ENCODE data around the gene ADGRG3. TPM values are rescaled to one million over a fixed set of nuclear protein-coding genes. Genes with fewer than 3 reads are reported as not detected.

ADGRG3 gene
- total and polyA plus RNA-seq, 2 of the 8 experiments (the other 6 are each of a cell fraction or from before 2014, with no cell fraction given): 0.28 to 0.98 TPM

DNA sequence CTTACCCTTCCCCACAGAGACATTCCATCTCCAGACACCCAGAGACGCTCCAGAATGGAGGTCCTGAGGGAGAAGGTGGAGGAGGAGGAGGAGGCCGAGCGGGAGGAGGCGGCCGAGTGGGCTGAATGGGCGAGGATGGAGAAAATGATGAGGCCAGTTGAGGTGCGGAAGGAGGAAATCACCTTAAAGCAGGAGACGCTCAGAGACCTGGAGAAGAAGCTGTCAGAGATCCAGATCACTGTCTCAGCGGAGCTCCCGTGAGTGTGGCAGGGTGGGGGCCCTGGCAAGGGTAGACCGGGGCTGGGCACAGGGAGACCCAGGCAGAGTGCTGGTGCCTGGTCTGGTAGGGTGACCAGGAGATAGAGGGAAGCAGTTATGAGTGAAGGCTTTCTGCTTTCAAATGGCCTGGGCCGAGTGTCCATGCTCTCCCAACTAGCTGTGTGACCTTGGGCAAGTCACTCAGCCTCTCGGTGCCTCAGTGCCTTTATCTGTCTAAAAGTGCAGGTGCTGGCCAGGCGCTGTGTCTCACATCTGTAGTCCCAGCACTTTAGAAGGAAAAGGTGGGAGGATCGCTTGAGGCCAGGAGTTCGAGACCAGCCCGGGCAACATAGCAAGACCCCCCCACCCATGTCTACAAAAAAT, 29.9 kb downstream of the ADGRG3 start:
- H3K56ac ChIP-seq (replicated peaks; ENCODE audit: insufficient read length, low read depth, low read length): no peak overlapping the region
- H2AK5ac ChIP-seq (ENCODE audit: low read depth, low read length): no peak overlapping the region
- H2BK20ac ChIP-seq (ENCODE audit: low read length): no peak overlapping the region
- no peak overlapping the region for H2BK5ac ChIP-seq (ENCODE audit: low read depth, low read length)
- H3K36me3 ChIP-seq (ENCODE audit: control insufficient read depth in 2 of 4, insufficient read depth in 4 of 4, low read length in 3 of 4): no peaks in the 10 kb centered on the region
- no peak overlapping the region for H3K23ac ChIP-seq (ENCODE audit: insufficient read length)
- H3K4ac ChIP-seq (replicated peaks; ENCODE audit: insufficient read length, low read depth, low read length): no peak overlapping the region
- no peak overlapping the region for H2BK12ac ChIP-seq (ENCODE audit: low read depth, low read length)
- no peaks in the 10 kb centered on the region; a peak in 1 of 7 replicates for H3K4me1 ChIP-seq (replicated peaks in 1 of 4; ENCODE audit: control insufficient read depth in 3 of 4, insufficient read depth in 4 of 4, low read length in 3 of 4)
- H3K27ac ChIP-seq (ENCODE audit: low read depth, low read length): no peak overlapping the region
- no peaks in the 10 kb centered on the region for H3K27me3 ChIP-seq (replicated peaks in 1 of 4; ENCODE audit: control insufficient read depth in 3 of 4, extremely low read depth in 1 of 4, insufficient read depth in 3 of 4, low read length in 3 of 4)
- H2AFZ ChIP-seq (ENCODE audit: low read length): no peak overlapping the region
- no peak overlapping the region for H3K4me2 ChIP-seq (ENCODE audit: insufficient read depth in 1 of 2, low read depth in 2 of 2, low read length in 2 of 2)
- H3K14ac ChIP-seq (ENCODE audit: insufficient read length): no peak overlapping the region
- ChIA-PET CTCF (ENCODE audit: partially characterized antibody) (interaction anchor here (1.3 to 1.5 kb wide), 2 partner anchors 25 to 49 kb away, joined by 4 read pairs; no protein-coding TSS in a partner anchor), POLR2A (ENCODE audit: partially characterized antibody) (no interaction called here)
- H4K20me1 ChIP-seq (replicated peaks in 1 of 2; ENCODE audit: control insufficient read depth in 1 of 2, insufficient read depth in 2 of 2, low read length in 2 of 2): no peaks in the 10 kb centered on the region
- no peaks in the 10 kb centered on the region for H3K9me3 ChIP-seq (ENCODE audit: insufficient read depth in 2 of 2, low read depth in 1 of 2, low read length in 1 of 2)
- H3K9ac ChIP-seq (replicated peaks in 1 of 4; ENCODE audit: extremely low read depth in 1 of 4, low read depth in 3 of 4, low read length in 3 of 4): no peak overlapping the region
- no peak overlapping the region for H4K5ac ChIP-seq (ENCODE audit: insufficient read length, low read depth, low read length)
- no peak overlapping the region for H4K91ac ChIP-seq (replicated peaks; ENCODE audit: insufficient read length, low read length)
- H3K18ac ChIP-seq (ENCODE audit: extremely low read depth, low read length): no peak overlapping the region
- no peaks in the 10 kb centered on the region for H3K79me1 ChIP-seq (ENCODE audit: low read depth, low read length)
- no peak overlapping the region for H2BK120ac ChIP-seq (replicated peaks; ENCODE audit: low read depth, low read length)
- H3K4me3 ChIP-seq (ENCODE audit: extremely low read depth in 1 of 4, insufficient read depth in 2 of 4, low read depth in 3 of 4, low read length in 4 of 4): no peak overlapping the region
- no peak overlapping the region for H2BK15ac ChIP-seq (ENCODE audit: low read length)
- WGBS, 2 experiments (ENCODE audit: extremely low coverage in 1 of 2, insufficient coverage in 1 of 2, insufficient read length in 1 of 2, insufficient replicate concordance in 2 of 2, low coverage in 1 of 2, low lambda C conversion rate in 2 of 2, missing lambda C conversion rate in 1 of 2): 89% methylated on average over 17 of the region's 17 CpGs; no CpG with 5 or more reads in 1 of the 2 experiments
- H3K79me2 ChIP-seq (ENCODE audit: control insufficient read depth in 1 of 2, insufficient read depth in 2 of 2, low read length in 2 of 2): no peaks in the 10 kb centered on the region
- H4K8ac ChIP-seq (ENCODE audit: extremely low read depth, insufficient read depth, low read length): no peak overlapping the region
- H3K23me2 ChIP-seq (ENCODE audit: low read depth, low read length): 0 out of 2 replicates have a peak, but pooled peaks cover 2% of the 10 kb centered on the region
- no peak for DNase-seq (ENCODE audit: low read depth in 1 of 2, low spot score in 2 of 2)
- TF ChIP-seq ZNF274 (IDR thresholded peaks at IDR 0.05; ENCODE audit: borderline replicate concordance, extremely low read depth, low read length): no peak
- TF ChIP-seq TEAD4 (IDR thresholded peaks at IDR 0.05; ENCODE audit: low read depth, low read length): no peak
- TF ChIP-seq TAF1 (IDR thresholded peaks at IDR 0.05; ENCODE audit: low read depth, low read length): no peak
- no peak for TF ChIP-seq SIN3A (conservative IDR thresholded peaks at IDR 0.05 in 1 of 2, IDR thresholded peaks at IDR 0.05 in 1 of 2; ENCODE audit: low read depth in 1 of 2, low read length in 2 of 2)
- TF ChIP-seq HDAC6 (IDR thresholded peaks at IDR 0.05; ENCODE audit: low read depth, low read length): no peak
- TF ChIP-seq CREB1 (IDR thresholded peaks at IDR 0.05): no peak
- TF ChIP-seq SP2 (IDR thresholded peaks at IDR 0.05; ENCODE audit: low read length): no peak
- FAIRE-seq: no peak
